Measurements from ENCODE around the gene ZPBP2. TPM values are rescaled to one million over a fixed set of nuclear protein-coding genes. Genes with fewer than 3 reads are reported as not detected.
A peak's percentile ranks its signal among the peaks of the same experiment; 100 is the strongest.
"Not testable (repeated sequence)": the region's sequence is repeated elsewhere in the genome, so short reads cannot be mapped to it uniquely, and the experiment has no call there.

The ZPBP2 gene
- total RNA-seq, 2 donors from 2014 or later = 0.36 to 0.81 TPM

DNA sequence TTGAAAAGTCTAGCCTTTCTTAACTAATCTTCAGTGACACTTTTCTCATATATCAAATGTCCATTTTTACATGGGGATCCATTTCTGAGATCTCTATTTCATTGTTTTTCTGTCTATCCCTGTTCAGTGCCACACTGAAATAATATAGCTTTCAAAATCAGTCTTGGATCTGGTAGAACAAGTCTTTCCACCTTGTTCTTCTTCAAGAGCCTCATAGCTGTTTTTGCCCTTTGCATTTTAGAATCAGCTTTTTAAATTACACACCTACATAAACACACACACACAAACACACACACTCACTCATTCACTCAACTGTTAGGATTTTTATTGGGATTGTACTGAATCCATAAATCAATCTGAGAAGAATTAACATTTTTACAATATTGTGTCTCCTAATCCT is 31.2 kb downstream of the ZPBP2 start:
- Mint-ChIP-seq H3K27ac (no peak overlapping the region), H3K4me3 (no peak overlapping the region), H3K9me3 (no peaks in the 10 kb centered on the region), H3K27me3 (ENCODE audit: low read depth) (no peaks in the 10 kb centered on the region), H3K36me3 (ENCODE audit: insufficient read depth in 2 of 2) (peaks cover 0 to 2% of the 10 kb centered on the region in 2 donors), H3K4me1 (ENCODE audit: low read depth) (peaks cover 17% of the 10 kb centered on the region)
- DNase-seq (no peak), ATAC-seq (replicated peaks in 1 of 2) (no peak)

DNA sequence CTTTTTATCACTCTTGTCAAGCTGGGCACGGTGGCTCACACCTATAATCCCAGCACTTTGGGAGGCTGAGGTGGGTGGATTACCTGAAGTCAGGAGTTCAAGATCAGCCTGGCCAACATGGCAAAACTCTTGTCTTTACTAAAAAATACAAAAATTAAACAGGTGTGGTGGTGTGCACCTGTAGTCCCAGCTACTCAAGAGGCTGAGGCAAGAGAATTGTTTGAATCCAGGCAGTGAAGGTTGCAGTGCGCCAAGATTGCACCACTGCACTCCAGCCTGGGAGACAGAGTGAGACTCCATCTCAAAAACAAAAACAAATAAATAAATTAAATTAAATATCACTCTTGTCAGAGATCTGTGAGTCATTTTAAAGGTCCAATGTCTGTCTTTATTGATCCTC is 34.0 kb downstream of the ZPBP2 start:
- Mint-ChIP-seq H3K36me3 (ENCODE audit: insufficient read depth in 2 of 2) (peaks cover 7 to 12% of the 10 kb centered on the region in 2 donors), H3K4me1 (ENCODE audit: low read depth) (peaks cover 16% of the 10 kb centered on the region)
- DNase-seq; ATAC-seq (replicated peaks in 1 of 2); H3K4me3 Mint-ChIP-seq; H3K27ac Mint-ChIP-seq; H3K27me3 Mint-ChIP-seq (ENCODE audit: low read depth); H3K9me3 Mint-ChIP-seq: not testable (repeated sequence)

DNA sequence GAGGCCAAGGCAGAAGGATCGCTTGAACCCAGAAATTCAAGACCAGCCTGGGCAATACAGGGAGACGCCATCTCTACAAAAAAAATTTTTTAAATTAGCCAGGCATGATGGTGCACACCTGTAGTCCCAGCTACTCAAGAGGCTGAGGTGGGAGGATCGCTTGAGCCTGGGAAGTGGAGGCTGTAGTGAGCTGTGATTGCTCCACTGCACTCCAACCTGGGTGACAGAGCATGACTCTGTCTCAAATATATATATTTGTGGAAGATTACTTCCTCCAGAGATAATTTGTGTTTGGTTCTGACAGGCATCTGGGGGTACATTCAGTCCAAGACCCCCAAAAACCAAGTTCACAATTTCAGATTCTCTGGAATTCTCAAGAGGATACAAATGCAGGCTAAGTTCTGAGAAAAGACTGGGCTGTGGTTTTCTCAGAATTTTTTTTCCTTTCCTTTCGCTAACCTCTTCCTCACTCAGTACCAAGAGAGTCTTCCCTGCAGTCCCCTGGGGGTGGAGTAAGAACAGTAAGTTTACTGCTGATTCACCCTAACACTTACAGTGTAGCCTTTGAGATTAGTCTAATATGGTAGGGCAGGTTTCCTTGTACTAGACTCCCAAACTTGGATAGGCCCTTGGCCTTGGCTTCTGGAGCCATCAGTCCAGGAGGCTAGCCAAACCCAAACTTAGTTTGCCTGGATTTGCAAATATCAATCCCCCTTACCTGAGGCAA is 35.3 kb downstream of the ZPBP2 start:
- peak overlapping the region; percentile 22 to 27 for H3K4me3 Mint-ChIP-seq
- DNase-seq (no peak), ATAC-seq (replicated peaks in 1 of 2) (peak; percentile 55 to 88)
- peak overlapping the region; percentile 59 for H3K27ac Mint-ChIP-seq
- H3K9me3 Mint-ChIP-seq = no peaks in the 10 kb centered on the region
- no peaks in the 10 kb centered on the region for H3K27me3 Mint-ChIP-seq (ENCODE audit: low read depth)
- H3K36me3 Mint-ChIP-seq (ENCODE audit: insufficient read depth in 2 of 2) = peaks cover 7 to 13% of the 10 kb centered on the region in 2 donors
- H3K4me1 Mint-ChIP-seq (ENCODE audit: low read depth) = peaks cover 16% of the 10 kb centered on the region

DNA sequence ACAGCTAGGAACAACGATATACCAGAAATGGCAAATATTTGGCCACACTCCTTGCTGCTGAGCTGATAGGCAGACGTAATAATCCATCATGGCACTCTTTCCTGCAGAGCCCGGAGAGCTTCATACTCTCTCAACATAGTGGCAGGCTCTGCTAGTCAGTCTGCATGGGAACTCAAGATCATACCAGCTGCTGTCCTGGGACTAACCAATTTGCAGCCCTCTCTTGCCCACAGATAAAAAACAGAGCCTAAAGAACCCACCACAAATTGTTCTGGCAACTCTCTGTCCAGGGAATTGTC is 36.9 kb downstream of the ZPBP2 start:
- no peaks in the 10 kb centered on the region for H3K27me3 Mint-ChIP-seq (ENCODE audit: low read depth)
- H3K36me3 Mint-ChIP-seq (ENCODE audit: insufficient read depth in 2 of 2) = peaks cover 7 to 13% of the 10 kb centered on the region in 2 donors
- peaks cover 16% of the 10 kb centered on the region for H3K4me1 Mint-ChIP-seq (ENCODE audit: low read depth)
- no peaks in the 10 kb centered on the region for H3K9me3 Mint-ChIP-seq
- no peak overlapping the region for H3K4me3 Mint-ChIP-seq
- DNase-seq = no peak
- no peak for ATAC-seq (replicated peaks in 1 of 2)
- H3K27ac Mint-ChIP-seq = no peak overlapping the region

DNA sequence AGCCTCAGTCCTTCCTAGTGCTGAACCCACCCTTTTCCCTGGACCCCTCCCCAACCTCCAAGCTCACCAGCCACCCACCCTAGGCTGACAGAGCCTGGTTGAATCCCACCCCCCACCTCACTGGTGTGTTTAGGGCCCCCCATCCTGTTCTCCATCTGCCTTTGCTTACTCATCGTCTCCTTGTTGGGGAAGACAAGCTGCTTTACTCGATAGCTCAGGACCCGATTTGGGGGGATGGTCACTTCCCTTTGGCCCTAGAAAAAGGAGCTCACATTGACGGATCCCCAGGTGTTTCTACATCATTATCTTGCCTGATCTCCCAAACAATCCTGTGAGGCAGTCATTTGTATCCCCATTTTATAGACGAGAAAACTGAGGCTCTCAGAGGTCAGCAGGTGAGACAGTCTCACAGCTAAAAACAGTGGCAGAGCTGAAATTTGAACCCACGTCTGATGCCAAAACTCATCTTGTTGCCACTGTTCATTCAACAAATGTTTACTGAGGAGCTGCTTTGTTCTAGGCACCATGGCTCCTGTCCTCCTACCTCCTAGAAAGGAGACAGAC is 40.9 kb downstream of the ZPBP2 start:
- ATAC-seq (replicated peaks in 1 of 2) = no peak
- no peak for DNase-seq
- peaks cover 8% of the 10 kb centered on the region for H3K4me1 Mint-ChIP-seq (ENCODE audit: low read depth)
- H3K9me3 Mint-ChIP-seq = no peaks in the 10 kb centered on the region
- no peak overlapping the region for H3K27ac Mint-ChIP-seq
- H3K4me3 Mint-ChIP-seq = no peak overlapping the region
- H3K36me3 Mint-ChIP-seq (ENCODE audit: insufficient read depth in 2 of 2) = peaks cover 6 to 28% of the 10 kb centered on the region in 2 donors
- H3K27me3 Mint-ChIP-seq (ENCODE audit: low read depth) = no peaks in the 10 kb centered on the region

DNA sequence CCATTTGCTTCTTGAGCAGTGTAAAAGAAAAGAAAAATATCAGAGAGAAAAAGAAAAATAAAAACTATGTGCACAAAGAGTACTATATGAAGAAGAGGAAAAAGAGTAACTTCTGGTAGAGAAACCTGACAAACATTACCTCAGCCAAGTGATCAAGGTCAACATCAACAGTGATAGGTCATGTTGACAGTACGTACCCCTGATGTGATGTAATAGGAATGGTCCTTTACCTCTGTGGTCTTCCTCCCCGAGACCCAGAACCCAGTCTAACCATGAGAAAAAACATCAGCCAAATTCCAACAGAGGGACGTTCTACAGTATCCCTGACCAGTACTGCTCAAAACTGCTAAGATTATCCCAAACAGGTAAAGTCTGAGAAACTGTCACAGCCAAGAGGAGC is 46.0 kb downstream of the ZPBP2 start:
- no peaks in the 10 kb centered on the region for H3K9me3 Mint-ChIP-seq
- H3K4me3 Mint-ChIP-seq = no peak overlapping the region
- ATAC-seq (replicated peaks in 1 of 2) = no peak
- no peak overlapping the region for H3K27ac Mint-ChIP-seq
- H3K4me1 Mint-ChIP-seq (ENCODE audit: low read depth) = peaks cover 34% of the 10 kb centered on the region
- no peak for DNase-seq
- H3K36me3 Mint-ChIP-seq (ENCODE audit: insufficient read depth in 2 of 2) = peaks cover 4 to 26% of the 10 kb centered on the region in 2 donors
- H3K27me3 Mint-ChIP-seq (ENCODE audit: low read depth) = no peaks in the 10 kb centered on the region

DNA sequence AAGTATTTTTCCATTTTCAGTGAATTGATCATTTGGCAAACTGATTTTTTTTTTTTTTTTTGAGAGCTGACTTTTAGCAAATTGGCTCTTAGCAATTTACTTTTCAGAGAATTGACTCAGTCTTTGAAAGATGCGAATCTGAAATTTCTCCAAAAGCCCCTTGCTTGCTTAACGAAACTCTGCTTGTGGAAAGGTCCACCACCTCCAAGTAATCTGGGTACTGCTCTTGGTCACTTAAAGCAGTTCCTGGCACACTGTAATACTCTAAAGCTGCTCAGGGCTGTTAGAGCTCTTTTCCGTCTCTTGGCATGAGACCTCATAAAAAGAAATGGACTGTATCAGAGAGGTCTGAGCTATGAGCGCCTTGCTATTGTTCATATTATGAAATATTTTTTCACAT is 47.6 kb downstream of the ZPBP2 start:
- H3K36me3 Mint-ChIP-seq (ENCODE audit: insufficient read depth in 2 of 2) = peaks cover 8 to 33% of the 10 kb centered on the region in 2 donors
- ATAC-seq (replicated peaks in 1 of 2) (peak; percentile 66 to 82), DNase-seq (no peak)
- H3K27me3 Mint-ChIP-seq (ENCODE audit: low read depth) = no peaks in the 10 kb centered on the region
- H3K9me3 Mint-ChIP-seq = no peaks in the 10 kb centered on the region
- H3K4me1 Mint-ChIP-seq (ENCODE audit: low read depth) = peaks cover 46% of the 10 kb centered on the region
- H3K4me3 Mint-ChIP-seq = peak overlapping the region in 1 of 2 donors; percentile 26
- peak overlapping the region; percentile 6 for H3K27ac Mint-ChIP-seq

DNA sequence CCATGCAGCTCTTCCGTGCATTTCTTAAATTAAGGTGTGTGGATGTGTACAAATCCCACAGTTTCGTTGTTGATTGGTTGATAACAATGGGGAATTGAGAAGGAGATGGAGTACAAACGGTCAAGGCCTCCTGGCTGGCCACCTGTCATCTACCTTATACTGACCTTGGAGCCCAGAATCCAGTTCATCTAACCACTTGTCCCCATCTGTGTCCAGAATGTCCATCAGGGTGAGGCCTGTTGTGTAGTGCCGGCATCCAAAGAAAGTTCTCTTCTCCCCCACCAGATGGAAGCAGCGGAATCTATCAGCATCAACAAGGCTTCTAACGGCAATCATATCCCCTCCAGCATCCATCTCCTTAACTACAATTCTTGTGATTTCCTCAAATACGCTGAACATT is 48.9 kb downstream of the ZPBP2 start:
- Mint-ChIP-seq H3K27ac (peak overlapping the region; percentile 2), H3K9me3 (no peaks in the 10 kb centered on the region), H3K4me3 (no peak overlapping the region), H3K4me1 (ENCODE audit: low read depth) (peaks cover 60% of the 10 kb centered on the region), H3K27me3 (ENCODE audit: low read depth) (no peaks in the 10 kb centered on the region), H3K36me3 (ENCODE audit: insufficient read depth in 2 of 2) (peaks cover 8 to 32% of the 10 kb centered on the region in 2 donors)
- no peak for DNase-seq
- no peak for ATAC-seq (replicated peaks in 1 of 2)

DNA sequence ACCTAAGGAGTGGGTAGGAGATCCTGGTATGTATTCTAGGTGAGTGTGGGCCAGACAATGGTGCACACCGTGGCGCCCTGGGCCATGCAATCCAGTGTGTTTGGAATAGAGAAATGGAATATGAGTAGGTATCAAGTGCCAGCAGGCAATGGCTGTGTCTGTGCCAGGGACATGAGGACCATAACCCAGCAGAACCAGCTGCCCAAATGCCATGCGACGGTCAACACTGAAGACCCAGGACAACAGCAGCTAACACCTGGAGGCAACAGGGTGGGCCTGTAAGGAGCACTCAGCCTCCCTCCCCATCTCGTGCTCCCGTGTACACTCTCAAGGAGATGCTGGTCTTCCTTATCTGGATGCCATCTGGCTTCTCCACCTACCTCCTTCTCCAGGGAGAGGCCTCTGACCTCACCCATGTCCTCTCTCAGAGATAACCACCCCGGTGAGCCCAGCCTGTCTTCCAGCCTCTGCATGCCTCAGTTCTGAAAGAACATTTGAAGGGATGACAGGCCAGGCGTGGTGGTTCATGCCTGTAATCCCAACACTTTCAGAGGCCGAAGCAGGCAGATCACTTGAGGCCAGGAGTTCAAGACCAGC is 51.2 kb downstream of the ZPBP2 start:
- Mint-ChIP-seq H3K9me3 (no peaks in the 10 kb centered on the region), H3K4me3 (no peak overlapping the region), H3K27ac (no peak overlapping the region), H3K36me3 (ENCODE audit: insufficient read depth in 2 of 2) (peaks cover 9 to 28% of the 10 kb centered on the region in 2 donors), H3K4me1 (ENCODE audit: low read depth) (peaks cover 81% of the 10 kb centered on the region), H3K27me3 (ENCODE audit: low read depth) (no peaks in the 10 kb centered on the region)
- ATAC-seq (replicated peaks in 1 of 2) (no peak), DNase-seq (no peak)

DNA sequence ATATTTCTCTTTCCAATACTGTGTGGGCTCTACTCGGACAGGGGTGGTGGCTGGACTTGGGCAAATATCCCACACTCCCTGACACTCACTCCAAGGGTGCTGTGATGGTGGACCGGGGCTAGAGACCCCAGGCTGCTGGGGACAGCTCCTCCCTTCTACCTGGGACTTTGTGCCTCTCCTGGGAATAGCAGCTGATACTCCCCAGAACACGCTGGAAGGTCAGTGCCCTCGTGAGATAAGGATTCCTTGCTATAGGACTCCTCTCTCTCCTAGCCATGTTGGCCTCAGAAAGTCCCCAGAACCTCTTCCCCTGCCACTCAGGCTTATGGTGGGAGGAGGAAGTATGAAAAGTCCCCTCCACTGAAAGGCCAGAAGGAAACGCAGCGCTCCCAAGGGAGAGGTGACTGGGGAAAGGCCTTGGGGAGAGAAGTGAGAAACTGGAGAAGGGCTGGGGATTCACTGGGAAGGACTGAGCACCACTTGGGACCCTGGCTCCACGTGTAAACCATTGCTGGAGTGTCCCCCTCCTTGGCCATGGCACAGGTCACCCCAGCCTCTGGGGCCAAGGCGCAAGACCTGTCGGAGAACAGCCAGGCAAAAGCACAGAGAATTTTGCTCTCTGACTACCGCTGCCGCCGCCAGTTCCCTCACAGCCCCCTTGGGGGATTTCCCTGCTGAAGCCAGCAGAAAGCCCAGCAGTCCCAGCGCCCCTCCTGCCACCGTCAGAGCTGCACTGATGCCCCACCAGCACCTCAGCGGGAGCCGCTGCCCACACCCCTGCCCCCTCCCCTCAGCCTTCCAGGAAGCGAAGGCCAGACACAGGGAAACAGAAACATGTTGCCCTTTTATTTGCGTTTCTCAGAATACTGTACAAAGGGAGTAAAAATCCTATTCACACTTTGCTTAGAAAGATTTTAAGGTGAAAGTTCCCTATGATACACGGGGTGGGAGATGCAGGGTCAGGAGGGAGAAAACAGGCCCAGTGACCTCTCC is 52.5 kb downstream of the ZPBP2 start:
- DNase-seq (peak; percentile 48 to 69), ATAC-seq (replicated peaks in 1 of 2) (peak; percentile 61 to 69)
- peak overlapping the region; percentile 95 for H3K27ac Mint-ChIP-seq
- H3K9me3 Mint-ChIP-seq = no peaks in the 10 kb centered on the region
- H3K36me3 Mint-ChIP-seq (ENCODE audit: insufficient read depth in 2 of 2) = peaks cover 9 to 28% of the 10 kb centered on the region in 2 donors
- no peaks in the 10 kb centered on the region for H3K27me3 Mint-ChIP-seq (ENCODE audit: low read depth)
- peaks cover 88% of the 10 kb centered on the region for H3K4me1 Mint-ChIP-seq (ENCODE audit: low read depth)
- H3K4me3 Mint-ChIP-seq = peak overlapping the region; percentile 61 to 76

DNA sequence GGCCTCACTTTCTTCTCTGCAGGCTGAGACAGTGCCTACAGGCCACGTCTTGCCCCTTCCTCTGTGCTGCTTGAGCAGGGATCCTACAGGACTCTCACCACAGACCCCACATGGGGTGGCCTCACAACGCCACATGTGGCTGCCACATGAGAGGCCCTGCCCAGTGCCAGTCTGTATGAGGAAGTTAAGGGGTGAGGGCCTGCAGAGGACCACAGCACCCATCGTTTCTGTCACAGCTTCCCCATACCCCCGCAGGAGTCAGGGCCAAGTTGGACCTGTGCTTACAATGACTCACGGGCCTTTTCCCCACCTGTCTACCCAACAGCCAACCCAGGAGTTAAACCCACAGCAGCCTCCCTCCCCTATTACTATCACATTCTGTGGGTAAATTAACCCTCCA is 53.3 kb downstream of the ZPBP2 start:
- Mint-ChIP-seq H3K27me3 (ENCODE audit: low read depth) (no peaks in the 10 kb centered on the region), H3K4me3 (peak overlapping the region; percentile 61 to 76), H3K4me1 (ENCODE audit: low read depth) (peaks cover 91% of the 10 kb centered on the region), H3K27ac (peak overlapping the region; percentile 95), H3K36me3 (ENCODE audit: insufficient read depth in 2 of 2) (peaks cover 9 to 28% of the 10 kb centered on the region in 2 donors), H3K9me3 (no peaks in the 10 kb centered on the region)
- DNase-seq = peak; percentile 41 to 61
- ATAC-seq (replicated peaks in 1 of 2) = peak; percentile 74 to 81

DNA sequence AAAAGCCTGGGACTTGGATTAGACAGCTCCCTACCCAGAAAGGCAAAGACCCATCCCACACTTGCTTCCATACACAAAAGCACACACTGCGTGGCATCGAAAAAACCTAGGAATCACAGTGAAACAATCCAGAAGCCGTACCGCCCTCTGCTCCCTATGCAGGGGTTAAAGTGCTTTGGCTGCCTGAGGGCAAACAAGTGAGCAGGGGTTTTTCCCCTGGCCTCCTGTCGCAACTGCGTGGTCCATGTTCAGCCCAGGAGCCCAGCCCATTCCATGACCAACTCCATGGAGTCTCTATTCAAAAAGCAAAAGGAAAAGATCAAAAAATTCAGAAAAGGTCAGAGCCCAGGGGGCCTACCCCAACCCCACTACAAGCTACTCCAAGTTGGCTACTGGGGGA is 54.0 kb downstream of the ZPBP2 start:
- DNase-seq (no peak), ATAC-seq (replicated peaks in 1 of 2) (no peak)
- Mint-ChIP-seq H3K4me1 (ENCODE audit: low read depth) (peaks cover 85% of the 10 kb centered on the region), H3K27me3 (ENCODE audit: low read depth) (no peaks in the 10 kb centered on the region), H3K4me3 (peak overlapping the region; percentile 61 to 76), H3K9me3 (no peaks in the 10 kb centered on the region), H3K36me3 (ENCODE audit: insufficient read depth in 2 of 2) (peaks cover 9 to 25% of the 10 kb centered on the region in 2 donors), H3K27ac (peak overlapping the region; percentile 95)

DNA sequence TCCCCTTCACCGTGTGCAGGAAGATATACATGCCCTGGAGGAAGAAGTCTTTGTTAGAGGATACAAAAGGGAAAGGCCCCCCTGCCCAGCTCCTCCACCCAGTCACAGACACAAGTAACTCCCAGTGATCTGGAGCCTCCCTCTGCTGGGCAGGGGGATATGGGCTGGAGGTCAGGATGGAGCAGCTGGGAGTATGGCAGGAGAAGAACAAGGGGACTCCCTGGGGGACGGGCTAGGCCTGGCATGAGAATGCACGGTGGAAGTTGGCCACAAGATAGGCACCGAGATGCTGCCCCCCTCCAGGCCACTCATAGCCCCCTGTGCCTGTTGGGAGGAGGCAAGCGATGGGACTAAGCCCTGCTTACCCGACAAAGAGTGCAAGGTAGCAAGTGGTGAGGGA is 55.2 kb downstream of the ZPBP2 start:
- no peak overlapping the region for H3K27ac Mint-ChIP-seq
- H3K4me1 Mint-ChIP-seq (ENCODE audit: low read depth) = peaks cover 85% of the 10 kb centered on the region
- H3K36me3 Mint-ChIP-seq (ENCODE audit: insufficient read depth in 2 of 2) = peaks cover 11 to 23% of the 10 kb centered on the region in 2 donors
- ATAC-seq (replicated peaks in 1 of 2) (no peak), DNase-seq (no peak)
- H3K4me3 Mint-ChIP-seq = peak overlapping the region in 1 of 2 donors; percentile 17
- H3K27me3 Mint-ChIP-seq (ENCODE audit: low read depth) = no peaks in the 10 kb centered on the region
- H3K9me3 Mint-ChIP-seq = no peaks in the 10 kb centered on the region
